IMR-90 (cell line): ENCODE measurements around the gene MRPL41. TPM values are rescaled to one million over a fixed set of nuclear protein-coding genes. Genes with fewer than 3 reads are reported as not detected.

Source experiments
- ATAC-seq: fragments of 200-7000 bp; cut with Tn5 transposase; 2 replicates; pipeline ENCODE4 v1.9.1; 2020; ENCODE audit warnings: low read depth, mild to moderate bottlenecking, moderate library complexity
- BruUV-seq: library from RNA; stranded (reverse); fragments of 400-500 nt; replicated peaks from 2 replicates; lab custom pipeline; 2021; lab: Mats Ljungman, UMichigan
- CTCF ChIA-PET: fragments of 300-600 bp; formaldehyde crosslinking; extraction: SDS; loops from one replicate; lab custom pipeline; 2021; ENCODE audit warnings: antibody characterized with exemption; lab: Yijun Ruan, JAX
- POLR2A ChIA-PET: fragments of 300-600 bp; sonication (Branson Sonifier 250); formaldehyde crosslinking; loops from one replicate; lab custom pipeline; 2022; ENCODE audit warnings: antibody characterized with exemption; ENCODE audit not compliant: unreplicated experiment; lab: Charles Lee
- DNase-seq: peaks from one replicate; pipeline ENCODE4 v3.0.0; 2013
- H2AFZ ChIP-seq: replicated peaks from 2 replicates; pipeline ENCODE3; 2013; ENCODE audit warnings: low read length, mild to moderate bottlenecking; ENCODE audit not compliant: poor library complexity
- H2AK5ac ChIP-seq: 2 replicates; pipeline ENCODE4 v1.6.1; 2013; ENCODE audit warnings: low read depth, low read length, inconsistent platforms
- H2AK9ac ChIP-seq: replicated peaks from 2 replicates; pipeline ENCODE3; 2013; ENCODE audit warnings: mild to moderate bottlenecking, low read depth, low read length, moderate library complexity; ENCODE audit not compliant: poor library complexity
- H2BK120ac ChIP-seq: 2 replicates; pipeline ENCODE4 v1.6.1; 2013; ENCODE audit warnings: low read depth, low read length, inconsistent platforms
- H2BK15ac ChIP-seq: 3 replicates; pipeline ENCODE4 v1.6.1; 2013; ENCODE audit warnings: low read depth, low read length, inconsistent platforms
- H2BK20ac ChIP-seq: 2 replicates; pipeline ENCODE4 v1.6.1; 2013; ENCODE audit warnings: low read depth, mild to moderate bottlenecking, inconsistent platforms, low read length, moderate library complexity
- H2BK5ac ChIP-seq: 2 replicates; pipeline ENCODE4 v1.6.1; 2013; ENCODE audit warnings: mild to moderate bottlenecking, low read depth, low read length, inconsistent platforms; ENCODE audit not compliant: poor library complexity, severe bottlenecking
- H3K14ac ChIP-seq: replicated peaks from 2 replicates; pipeline ENCODE4 v1.6.1; 2013; ENCODE audit warnings: low read depth, low read length, inconsistent platforms
- H3K18ac ChIP-seq: 2 replicates; pipeline ENCODE4 v1.6.1; 2013; ENCODE audit warnings: low read depth, low read length, control low read depth
- H3K23ac ChIP-seq: 2 replicates; pipeline ENCODE4 v1.6.1; 2013; ENCODE audit warnings: low read depth, low read length, inconsistent platforms
- H3K27ac ChIP-seq: 2 replicates; pipeline ENCODE4 v1.5.1; 2013; ENCODE audit warnings: mild to moderate bottlenecking, control low read depth, low read length; ENCODE audit not compliant: insufficient read depth
- H3K27me3 ChIP-seq: 2 replicates; pipeline ENCODE4 v1.6.1; 2013; ENCODE audit warnings: low read length; ENCODE audit not compliant: control insufficient read depth, insufficient read depth
- H3K36me3 ChIP-seq: 2 replicates; pipeline ENCODE4 v1.6.1; 2013; ENCODE audit warnings: low read length, mixed read lengths; ENCODE audit not compliant: control insufficient read depth, insufficient read depth
- H3K4ac ChIP-seq: 2 replicates; pipeline ENCODE4 v1.6.1; 2013; ENCODE audit warnings: low read depth, low read length, inconsistent platforms
- H3K4me1 ChIP-seq: 2 replicates; pipeline ENCODE4 v1.6.1; 2013; ENCODE audit warnings: low read length, mixed read lengths; ENCODE audit not compliant: control insufficient read depth, insufficient read depth
- H3K4me2 ChIP-seq: 2 replicates; pipeline ENCODE4 v1.6.1; 2013; ENCODE audit warnings: low read depth, mild to moderate bottlenecking, control low read depth, low read length, moderate library complexity
- H3K4me3 ChIP-seq: 2 replicates; pipeline ENCODE4 v1.5.1; 2013; ENCODE audit warnings: low read depth, mild to moderate bottlenecking, control low read depth, low read length, moderate library complexity; ENCODE audit not compliant: insufficient read depth
- H3K56ac ChIP-seq: 2 replicates; pipeline ENCODE4 v1.6.1; 2013; ENCODE audit warnings: low read length, inconsistent platforms; ENCODE audit not compliant: insufficient read depth; ENCODE audit errors: extremely low read depth
- H3K79me1 ChIP-seq, 2 experiments: 2 replicates each; pipeline ENCODE4 v1.6.1; 2013; ENCODE audit warnings: low read length in 2 of 2, inconsistent platforms in 1 of 2, low read depth in 1 of 2
- H3K9ac ChIP-seq: 2 replicates; pipeline ENCODE4 v1.6.1; 2013; ENCODE audit warnings: low read depth, low read length, control low read depth
- H3K9me1 ChIP-seq: 2 replicates; pipeline ENCODE4 v1.6.1; 2013; ENCODE audit warnings: low read length, inconsistent platforms; ENCODE audit not compliant: insufficient read depth
- H3K9me3 ChIP-seq: 2 replicates; pipeline ENCODE4 v1.6.1; 2013; ENCODE audit warnings: low read length; ENCODE audit not compliant: control insufficient read depth, insufficient read depth
- H4K20me1 ChIP-seq: 2 replicates; pipeline ENCODE4 v1.6.1; 2013; ENCODE audit warnings: low read length, inconsistent platforms; ENCODE audit not compliant: insufficient read depth
- H4K5ac ChIP-seq: 2 replicates; pipeline ENCODE4 v1.6.1; 2013; ENCODE audit warnings: mild to moderate bottlenecking, low read depth, low read length, control low read depth
- H4K8ac ChIP-seq, 2 experiments: 2 replicates each; pipeline ENCODE4 v1.6.1; 2013; ENCODE audit warnings: low read depth in 2 of 2, low read length in 2 of 2, control low read depth in 1 of 2, inconsistent platforms in 1 of 2
- H4K91ac ChIP-seq: 2 replicates; pipeline ENCODE4 v1.6.1; 2013; ENCODE audit warnings: low read depth, low read length, inconsistent platforms; ENCODE audit not compliant: insufficient read depth
- CEBPB ChIP-seq: IDR thresholded peaks from 2 replicates; pipeline ENCODE4 v1.6.1; 2012; ENCODE audit warnings: low read depth, low read length, improper control_type of control experiment
- CHD1 ChIP-seq: IDR thresholded peaks from 2 replicates; pipeline ENCODE4 v1.6.1; 2012; ENCODE audit warnings: low read depth, low read length, improper control_type of control experiment
- FOS ChIP-seq: fragments of 150-350 bp; IDR thresholded peaks from 2 replicates; pipeline ENCODE4 v1.6.1; 2016; ENCODE audit warnings: low read depth, low read length
- MAZ ChIP-seq: IDR thresholded peaks from 2 replicates; pipeline ENCODE4 v1.6.1; 2012; ENCODE audit warnings: low read depth, mild to moderate bottlenecking, low read length, improper control_type of control experiment, moderate library complexity, borderline replicate concordance
- MXI1 ChIP-seq: IDR thresholded peaks from 2 replicates; pipeline ENCODE4 v1.6.1; 2012; ENCODE audit warnings: low read depth, mild to moderate bottlenecking, low read length, moderate library complexity, borderline replicate concordance
- NFE2L2 ChIP-seq: fragments of 150-350 bp; IDR thresholded peaks from 2 replicates; pipeline ENCODE4 v1.6.1; 2016; ENCODE audit warnings: low read depth, mild to moderate bottlenecking, low read length
- POLR2A ChIP-seq: IDR thresholded peaks from 2 replicates; pipeline ENCODE4 v1.6.1; 2012; ENCODE audit warnings: mild to moderate bottlenecking, low read depth, low read length
- RAD21 ChIP-seq: IDR thresholded peaks from 2 replicates; pipeline ENCODE4 v1.6.1; 2012; ENCODE audit warnings: low read length, improper control_type of control experiment
- RFX5 ChIP-seq: IDR thresholded peaks from 2 replicates; pipeline ENCODE4 v1.8.0; 2012; ENCODE audit warnings: low read depth, mild to moderate bottlenecking, low read length, moderate library complexity
- WGBS, 2 experiments: methylation state at CpG; one replicate each; pipeline versions ENCODE4 v1.1.5 to v1.1.7; 2013; ENCODE audit warnings: missing lambda C conversion rate in 2 of 2; ENCODE audit not compliant: insufficient read length in 1 of 2; ENCODE audit errors: extremely low coverage in 2 of 2; 5-methylcytosine and 5-hydroxymethylcytosine counted together
- dilution Hi-C: fragments of 300-500 bp; cut with HindIII; formaldehyde crosslinking; loops from one replicate; pipeline ENCODE4 v1.14.3; 2018; ENCODE audit warnings: low sequenced_read_pairs; ENCODE audit not compliant: unreplicated experiment
- in situ Hi-C: fragments of 300-500 bp; cut with MboI; formaldehyde crosslinking; loops from 3 replicates; pipeline ENCODE4 v1.14.3; 2019; ENCODE audit warnings: low sequenced_read_pairs, inconsistent platforms, mixed read lengths
- intact Hi-C: fragments of 100-400 bp; cut with micrococcal nuclease; formaldehyde crosslinking; loops from 2 replicates; pipeline ENCODE4 v1.10.0; 2022
- polyA plus RNA-seq, 3 experiments: library from polyadenylated mRNA; depleted of rRNA; stranded (reverse); fragments of >200 nt; gene quantifications; 2 replicates each; pipeline ENCODE4 v1.2.3, GENCODE V29; 2012; ENCODE audit warnings: low replicate concordance in 1 of 3
- total RNA-seq: library from RNA; depleted of rRNA; stranded (reverse); fragments of >200 nt; gene quantifications from 2 replicates; pipeline ENCODE4 v1.2.3, GENCODE V29; 2012; rRNA removed
- TF ChIP-seq, protein P1 (sequence below): fragments of 150-350 bp; IDR thresholded peaks from 2 replicates; pipeline ENCODE4 v1.6.1; 2017; ENCODE audit warnings: mild to moderate bottlenecking, antibody characterized with exemption, low read length, low read depth

Gene MRPL41
- total and polyA plus RNA-seq, 2 of the 4 experiments (the other 2 are of a cell fraction): 15.6 to 38.9 TPM

- Histone ChIP-seq H3K14ac (no peak overlapping the region), H2AK5ac (no peak overlapping the region), H3K4me3 (no peak overlapping the region), H2BK120ac (no peak overlapping the region), H3K4me1 (no peaks in the 10 kb centered on the region), H4K8ac (no peak overlapping the region), H3K79me1 (no peaks in the 10 kb centered on the region), H4K20me1 (no peaks in the 10 kb centered on the region), H4K91ac (no peak overlapping the region), H2AK9ac (no peak overlapping the region), H3K9me1 (peaks cover 3% of the 10 kb centered on the region; the same call in 1 of the 2 replicates), H2BK15ac (no peak overlapping the region), H3K27me3 (peaks cover 5% of the 10 kb centered on the region; the same call in 1 of the 2 replicates), H2AFZ (no peak overlapping the region), H3K18ac (no peak overlapping the region), H4K5ac (no peak overlapping the region), H3K4ac (no peak overlapping the region), H2BK5ac (no peak overlapping the region), H2BK20ac (no peak overlapping the region), H3K23ac (no peak overlapping the region), H3K9ac (no peak overlapping the region), H3K36me3 (no peaks in the 10 kb centered on the region), H3K56ac (no peak overlapping the region), H3K9me3 (no peaks in the 10 kb centered on the region), H3K4me2 (no peak overlapping the region), H3K27ac (no peak overlapping the region)
- ChIA-PET CTCF (no interaction called here), POLR2A (no interaction called here)
- in situ Hi-C loops (no loop called here), dilution Hi-C loops (no loop called here), intact Hi-C loops (no loop called here)
- no TSS peak for BruUV-seq
- DNase-seq (no peak), ATAC-seq (no peak)
- TF ChIP-seq CHD1: no peak
- no peak for TF ChIP-seq NFE2L2
- TF ChIP-seq, protein P1, sequence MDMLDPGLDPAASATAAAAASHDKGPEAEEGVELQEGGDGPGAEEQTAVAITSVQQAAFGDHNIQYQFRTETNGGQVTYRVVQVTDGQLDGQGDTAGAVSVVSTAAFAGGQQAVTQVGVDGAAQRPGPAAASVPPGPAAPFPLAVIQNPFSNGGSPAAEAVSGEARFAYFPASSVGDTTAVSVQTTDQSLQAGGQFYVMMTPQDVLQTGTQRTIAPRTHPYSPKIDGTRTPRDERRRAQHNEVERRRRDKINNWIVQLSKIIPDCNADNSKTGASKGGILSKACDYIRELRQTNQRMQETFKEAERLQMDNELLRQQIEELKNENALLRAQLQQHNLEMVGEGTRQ: no peak
- no peak for TF ChIP-seq RAD21
- TF ChIP-seq MXI1: no peak
- no peak for TF ChIP-seq POLR2A
- no peak for TF ChIP-seq CEBPB
- TF ChIP-seq FOS: no peak
- no peak for TF ChIP-seq RFX5
- no peak for TF ChIP-seq MAZ
- WGBS, 2 experiments: 83% methylated on average over 5 of the region's 8 CpGs; no CpG with 5 or more reads in 1 of the 2 experiments
These were observed 47.3 kb downstream of the MRPL41 start for GRCh38 chr9:137598943-137599342.

Other genes with a start within 250 kb of the MRPL41 start
- gene NRARP, start 249.6 kb upstream of the MRPL41 start, total RNA-seq: not detected in 2 replicates
- 0.15 and 0.39 TPM in 2 replicates for gene NRARP, start 249.6 kb upstream of the MRPL41 start, polyA plus RNA-seq (2012; rRNA removed)
- gene EXD3, start 128.7 kb upstream of the MRPL41 start, total RNA-seq: 1.1 and 1.7 TPM in 2 replicates
- 7.4 and 10.2 TPM in 2 replicates for gene EXD3, start 128.7 kb upstream of the MRPL41 start, polyA plus RNA-seq (2012; rRNA removed)
- gene NOXA1, start 128.5 kb upstream of the MRPL41 start, total RNA-seq: not detected in 2 replicates
- 0.16 and 0.17 TPM in 2 replicates for gene NOXA1, start 128.5 kb upstream of the MRPL41 start, polyA plus RNA-seq (2012; rRNA removed)
- not detected in 2 replicates for gene ENTPD8, start 110.5 kb upstream of the MRPL41 start, total RNA-seq
- 0.07 TPM in 2 replicates for gene ENTPD8, start 110.5 kb upstream of the MRPL41 start, polyA plus RNA-seq (2012; rRNA removed)
- 7.7 and 10.0 TPM in 2 replicates for gene NSMF, start 92.5 kb upstream of the MRPL41 start, total RNA-seq
- gene NSMF, start 92.5 kb upstream of the MRPL41 start, polyA plus RNA-seq (2012; rRNA removed): 40.9 and 45.9 TPM in 2 replicates
- under 0.01 TPM in 2 replicates for gene PNPLA7, start 1.5 kb upstream of the MRPL41 start, total RNA-seq
- 0.70 and 0.89 TPM in 2 replicates for gene PNPLA7, start 1.5 kb upstream of the MRPL41 start, polyA plus RNA-seq (2012; rRNA removed)
- gene DPH7, start 27.0 kb downstream of the MRPL41 start, total RNA-seq: 12.2 and 12.5 TPM in 2 replicates
- 33.0 and 33.7 TPM in 2 replicates for gene DPH7, start 27.0 kb downstream of the MRPL41 start, polyA plus RNA-seq (2012; rRNA removed)
- 14.3 and 16.4 TPM in 2 replicates for gene ZMYND19, start 38.6 kb downstream of the MRPL41 start, total RNA-seq
- gene ZMYND19, start 38.6 kb downstream of the MRPL41 start, polyA plus RNA-seq (2012; rRNA removed): 21.4 and 23.1 TPM in 2 replicates
- 7.7 and 7.8 TPM in 2 replicates for gene ARRDC1, start 53.8 kb downstream of the MRPL41 start, total RNA-seq
- 37.8 and 41.4 TPM in 2 replicates for gene ARRDC1, start 53.8 kb downstream of the MRPL41 start, polyA plus RNA-seq (2012; rRNA removed)
- 32.8 and 36.1 TPM in 2 replicates for gene EHMT1, start 67.1 kb downstream of the MRPL41 start, total RNA-seq
- gene EHMT1, start 67.1 kb downstream of the MRPL41 start, polyA plus RNA-seq (2012; rRNA removed): 35.1 and 39.0 TPM in 2 replicates